HG03280 (cell line): Measurements from ENCODE around the gene KIRREL3.
"Not testable (repeated sequence)": the region's sequence is repeated elsewhere in the genome, so short reads cannot be mapped to it uniquely, and the experiment has no call there.

Experiments
- ATAC-seq: cut with Tn5 transposase; IDR thresholded peaks from one replicate; pipeline ENCODE4 v1.9.1; 2021; ENCODE audit warnings: mild to moderate bottlenecking, moderate library complexity; ENCODE audit not compliant: unreplicated experiment

Gene KIRREL3

GRCh38 chr11:126959700-126960099 lies 40.9 kb downstream of the KIRREL3 start:
- ATAC-seq = no peak

GRCh38 chr11:126956635-126957034 lies 43.9 kb downstream of the KIRREL3 start:
- no peak for ATAC-seq

GRCh38 chr11:126952533-126952932 lies 48.0 kb downstream of the KIRREL3 start:
- not testable (repeated sequence) for ATAC-seq

- ATAC-seq = no peak
These were observed 49.1 kb downstream of the KIRREL3 start for GRCh38 chr11:126951465-126951864.

GRCh38 chr11:126949066-126949891 lies 51.3 kb downstream of the KIRREL3 start:
- no peak for ATAC-seq

- no peak for ATAC-seq
These were observed 52.0 kb downstream of the KIRREL3 start for GRCh38 chr11:126948563-126948962.

GRCh38 chr11:126945319-126945718 lies 55.3 kb downstream of the KIRREL3 start:
- ATAC-seq = no peak

GRCh38 chr11:126943316-126943715 lies 57.3 kb downstream of the KIRREL3 start:
- no peak for ATAC-seq

GRCh38 chr11:126942146-126942545 lies 58.4 kb downstream of the KIRREL3 start:
- ATAC-seq = no peak

- no peak for ATAC-seq
These were observed 61.0 kb downstream of the KIRREL3 start for GRCh38 chr11:126939552-126939951.

GRCh38 chr11:126938718-126939117 lies 61.9 kb downstream of the KIRREL3 start:
- no peak for ATAC-seq

GRCh38 chr11:126930091-126930841 lies 70.3 kb downstream of the KIRREL3 start:
- ATAC-seq = no peak

GRCh38 chr11:126929179-126930061 lies 71.2 kb downstream of the KIRREL3 start:
- no peak for ATAC-seq

GRCh38 chr11:126927623-126928022 lies 72.9 kb downstream of the KIRREL3 start:
- ATAC-seq = no peak

- no peak for ATAC-seq
These were observed 74.2 kb downstream of the KIRREL3 start for GRCh38 chr11:126926376-126926791.

GRCh38 chr11:126925321-126926093 lies 75.1 kb downstream of the KIRREL3 start:
- ATAC-seq = no peak

GRCh38 chr11:126924376-126925040 lies 76.1 kb downstream of the KIRREL3 start:
- no peak for ATAC-seq

- ATAC-seq = no peak
These were observed 79.7 kb downstream of the KIRREL3 start for GRCh38 chr11:126920833-126921232.

- no peak for ATAC-seq
These were observed 81.3 kb downstream of the KIRREL3 start for GRCh38 chr11:126919147-126919823.
